ENCODE measurements around the gene ZDHHC5.

ZDHHC5 gene

GRCh38 chr11:57667736-57668433 lies at the start of gene ZDHHC5:
TSS of gene ZDHHC5 (plus strand) at chr11:57668114. CDS start at chr11:57673091, 4,977 bp downstream.
- Histone ChIP-seq H3K4me1 (ENCODE audit: insufficient read depth, low read length) (peaks cover 48% of the 10 kb centered on the region), H3K27me3 (ENCODE audit: insufficient read depth, low read length, poor library complexity) (no peaks in the 10 kb centered on the region), H2AFZ (ENCODE audit: low read depth, low read length) (peak within 1 kb of the TSS; percentile 88), H3K4me2 (ENCODE audit: insufficient read depth, low read length) (peak within 1 kb of the TSS; percentile 79), H3K9me3 (ENCODE audit: insufficient read depth, low read length, severe bottlenecking) (no peaks in the 10 kb centered on the region), H3K9ac (ENCODE audit: low read depth, low read length) (peak within 1 kb of the TSS; percentile 94), H4K20me1 (ENCODE audit: insufficient read depth, low read length) (peaks cover 39% of the 10 kb centered on the region), H3K79me2 (ENCODE audit: insufficient read depth, low read length) (peaks cover 50% of the 10 kb centered on the region), H3K36me3 (ENCODE audit: insufficient read depth, low read length) (peaks cover 20% of the 10 kb centered on the region), H3K27ac (ENCODE audit: low read length) (peak within 1 kb of the TSS; percentile 99), H3K4me3 (ENCODE audit: low read depth in 1 of 2, low read length in 2 of 2) (peak within 1 kb of the TSS; percentile 75 to 82)
- peak; percentile 62 for TF ChIP-seq CTCF (IDR thresholded peaks at IDR 0.05; ENCODE audit: borderline replicate concordance, extremely low read depth, low read length, poor library complexity, severe bottlenecking)
- TF ChIP-seq EZH2 (IDR thresholded peaks at IDR 0.05; ENCODE audit: borderline replicate concordance, low read depth, low read length, severe bottlenecking), result no peak
- ATAC-seq (ENCODE audit: insufficient read depth, low read depth) (peak; percentile 91), DNase-seq (peak; percentile 100)

- Histone ChIP-seq H3K4me2 (ENCODE audit: insufficient read depth, low read length) (no peak overlapping the region), H3K36me3 (ENCODE audit: insufficient read depth, low read length) (no peaks in the 10 kb centered on the region), H3K4me1 (ENCODE audit: insufficient read depth, low read length) (no peaks in the 10 kb centered on the region), H3K9me3 (ENCODE audit: insufficient read depth, low read length, severe bottlenecking) (peaks cover 9% of the 10 kb centered on the region), H3K27me3 (ENCODE audit: insufficient read depth, low read length, poor library complexity) (no peaks in the 10 kb centered on the region), H4K20me1 (ENCODE audit: insufficient read depth, low read length) (no peaks in the 10 kb centered on the region), H2AFZ (ENCODE audit: low read depth, low read length) (peak overlapping the region; percentile 13; the same call in 1 of the 2 replicates), H3K4me3 (ENCODE audit: low read depth in 1 of 2, low read length in 2 of 2) (no peak overlapping the region), H3K79me2 (ENCODE audit: insufficient read depth, low read length) (no peaks in the 10 kb centered on the region), H3K9ac (ENCODE audit: low read depth, low read length) (no peak overlapping the region), H3K27ac (ENCODE audit: low read length) (no peak overlapping the region)
- DNase-seq (no peak), ATAC-seq (ENCODE audit: insufficient read depth, low read depth) (no peak)
- TF ChIP-seq EZH2 (IDR thresholded peaks at IDR 0.05; ENCODE audit: borderline replicate concordance, low read depth, low read length, severe bottlenecking) (no peak), CTCF (IDR thresholded peaks at IDR 0.05; ENCODE audit: borderline replicate concordance, extremely low read depth, low read length, poor library complexity, severe bottlenecking) (no peak)
Measured at GRCh38 chr11:57618438-57618837, 49.5 kb upstream of the ZDHHC5 start.

- H2AFZ ChIP-seq (ENCODE audit: low read depth, low read length), result no peak overlapping the region
- no peaks in the 10 kb centered on the region for H3K36me3 ChIP-seq (ENCODE audit: insufficient read depth, low read length)
- no peak for DNase-seq
- no peaks in the 10 kb centered on the region for H4K20me1 ChIP-seq (ENCODE audit: insufficient read depth, low read length)
- no peaks in the 10 kb centered on the region for H3K79me2 ChIP-seq (ENCODE audit: insufficient read depth, low read length)
- no peak overlapping the region for H3K4me2 ChIP-seq (ENCODE audit: insufficient read depth, low read length)
- no peak overlapping the region for H3K4me3 ChIP-seq (ENCODE audit: low read depth in 1 of 2, low read length in 2 of 2)
- no peak overlapping the region for H3K27ac ChIP-seq (ENCODE audit: low read length)
- no peak; the same call in 2 of the 3 replicates for ATAC-seq (ENCODE audit: insufficient read depth, low read depth)
- TF ChIP-seq EZH2 (IDR thresholded peaks at IDR 0.05; ENCODE audit: borderline replicate concordance, low read depth, low read length, severe bottlenecking) (no peak), CTCF (IDR thresholded peaks at IDR 0.05; ENCODE audit: borderline replicate concordance, extremely low read depth, low read length, poor library complexity, severe bottlenecking) (peak; percentile 53)
- no peak overlapping the region for H3K9ac ChIP-seq (ENCODE audit: low read depth, low read length)
- H3K27me3 ChIP-seq (ENCODE audit: insufficient read depth, low read length, poor library complexity), result no peaks in the 10 kb centered on the region
- H3K4me1 ChIP-seq (ENCODE audit: insufficient read depth, low read length), result no peaks in the 10 kb centered on the region
- H3K9me3 ChIP-seq (ENCODE audit: insufficient read depth, low read length, severe bottlenecking), result peaks cover 9% of the 10 kb centered on the region
Measured at GRCh38 chr11:57619331-57619730, 48.6 kb upstream of the ZDHHC5 start.

All from DND-41 (cell line).